ENCODE measurements around the gene SORL1.
"Not testable (repeated sequence)": the region's sequence is repeated elsewhere in the genome, so short reads cannot be mapped to it uniquely, and the experiment has no call there.

SORL1 gene, protein sequence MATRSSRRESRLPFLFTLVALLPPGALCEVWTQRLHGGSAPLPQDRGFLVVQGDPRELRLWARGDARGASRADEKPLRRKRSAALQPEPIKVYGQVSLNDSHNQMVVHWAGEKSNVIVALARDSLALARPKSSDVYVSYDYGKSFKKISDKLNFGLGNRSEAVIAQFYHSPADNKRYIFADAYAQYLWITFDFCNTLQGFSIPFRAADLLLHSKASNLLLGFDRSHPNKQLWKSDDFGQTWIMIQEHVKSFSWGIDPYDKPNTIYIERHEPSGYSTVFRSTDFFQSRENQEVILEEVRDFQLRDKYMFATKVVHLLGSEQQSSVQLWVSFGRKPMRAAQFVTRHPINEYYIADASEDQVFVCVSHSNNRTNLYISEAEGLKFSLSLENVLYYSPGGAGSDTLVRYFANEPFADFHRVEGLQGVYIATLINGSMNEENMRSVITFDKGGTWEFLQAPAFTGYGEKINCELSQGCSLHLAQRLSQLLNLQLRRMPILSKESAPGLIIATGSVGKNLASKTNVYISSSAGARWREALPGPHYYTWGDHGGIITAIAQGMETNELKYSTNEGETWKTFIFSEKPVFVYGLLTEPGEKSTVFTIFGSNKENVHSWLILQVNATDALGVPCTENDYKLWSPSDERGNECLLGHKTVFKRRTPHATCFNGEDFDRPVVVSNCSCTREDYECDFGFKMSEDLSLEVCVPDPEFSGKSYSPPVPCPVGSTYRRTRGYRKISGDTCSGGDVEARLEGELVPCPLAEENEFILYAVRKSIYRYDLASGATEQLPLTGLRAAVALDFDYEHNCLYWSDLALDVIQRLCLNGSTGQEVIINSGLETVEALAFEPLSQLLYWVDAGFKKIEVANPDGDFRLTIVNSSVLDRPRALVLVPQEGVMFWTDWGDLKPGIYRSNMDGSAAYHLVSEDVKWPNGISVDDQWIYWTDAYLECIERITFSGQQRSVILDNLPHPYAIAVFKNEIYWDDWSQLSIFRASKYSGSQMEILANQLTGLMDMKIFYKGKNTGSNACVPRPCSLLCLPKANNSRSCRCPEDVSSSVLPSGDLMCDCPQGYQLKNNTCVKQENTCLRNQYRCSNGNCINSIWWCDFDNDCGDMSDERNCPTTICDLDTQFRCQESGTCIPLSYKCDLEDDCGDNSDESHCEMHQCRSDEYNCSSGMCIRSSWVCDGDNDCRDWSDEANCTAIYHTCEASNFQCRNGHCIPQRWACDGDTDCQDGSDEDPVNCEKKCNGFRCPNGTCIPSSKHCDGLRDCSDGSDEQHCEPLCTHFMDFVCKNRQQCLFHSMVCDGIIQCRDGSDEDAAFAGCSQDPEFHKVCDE (N-terminal part only)

DNA sequence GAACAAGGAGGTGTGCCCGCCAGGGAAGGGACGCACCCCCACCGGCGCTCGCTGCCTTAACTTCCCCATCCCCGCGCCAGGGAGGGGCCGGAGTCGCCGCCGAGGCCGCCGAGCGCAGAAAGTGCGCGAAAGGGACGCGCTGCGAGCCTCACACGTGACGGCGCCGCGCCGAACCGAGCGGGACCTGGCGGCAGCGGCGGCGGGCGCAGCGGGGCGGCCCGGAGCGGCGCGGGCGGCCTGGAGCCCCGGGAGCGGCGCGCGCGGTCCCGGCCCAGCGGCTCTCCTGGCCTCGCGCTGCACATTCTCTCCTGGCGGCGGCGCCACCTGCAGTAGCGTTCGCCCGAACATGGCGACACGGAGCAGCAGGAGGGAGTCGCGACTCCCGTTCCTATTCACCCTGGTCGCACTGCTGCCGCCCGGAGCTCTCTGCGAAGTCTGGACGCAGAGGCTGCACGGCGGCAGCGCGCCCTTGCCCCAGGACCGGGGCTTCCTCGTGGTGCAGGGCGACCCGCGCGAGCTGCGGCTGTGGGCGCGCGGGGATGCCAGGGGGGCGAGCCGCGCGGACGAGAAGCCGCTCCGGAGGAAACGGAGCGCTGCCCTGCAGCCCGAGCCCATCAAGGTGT, at the start of gene SORL1:
Gene SORL1, plus strand, starts transcription at position 329 of the 623 bp plus-strand sequence. Its CDS starts 18 bp downstream, at position 347.
- DNase-seq (ENCODE audit: low read depth in 2 of 3, low spot score in 1 of 3), result peak; percentile 57 to 71 (median 58)

DNA sequence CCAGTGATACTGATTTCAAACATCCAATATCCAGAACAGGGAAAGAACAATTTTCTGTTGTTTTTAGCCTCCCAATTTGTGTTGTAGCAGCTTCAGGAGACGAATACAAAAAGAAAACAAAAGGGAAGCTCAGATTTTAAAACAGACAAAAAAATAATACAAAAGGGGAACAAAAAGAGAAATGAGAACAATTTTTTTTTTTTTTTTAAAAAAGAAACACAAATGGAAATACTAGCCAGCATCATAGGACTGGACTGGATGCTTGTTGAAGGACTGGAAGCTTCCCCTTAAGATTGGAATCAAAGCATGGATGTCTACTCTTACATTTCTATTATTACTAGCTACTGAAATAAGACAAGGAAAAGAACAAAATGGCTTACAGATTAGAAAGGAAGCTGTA, 46.5 kb upstream of the SORL1 start:
- no peak for DNase-seq (ENCODE audit: low read depth in 2 of 3, low spot score in 1 of 3)

GRCh38 chr11:121406291-121406690, 45.8 kb upstream of the SORL1 start:
- DNase-seq (ENCODE audit: low read depth in 2 of 3, low spot score in 1 of 3), result no peak

DNA sequence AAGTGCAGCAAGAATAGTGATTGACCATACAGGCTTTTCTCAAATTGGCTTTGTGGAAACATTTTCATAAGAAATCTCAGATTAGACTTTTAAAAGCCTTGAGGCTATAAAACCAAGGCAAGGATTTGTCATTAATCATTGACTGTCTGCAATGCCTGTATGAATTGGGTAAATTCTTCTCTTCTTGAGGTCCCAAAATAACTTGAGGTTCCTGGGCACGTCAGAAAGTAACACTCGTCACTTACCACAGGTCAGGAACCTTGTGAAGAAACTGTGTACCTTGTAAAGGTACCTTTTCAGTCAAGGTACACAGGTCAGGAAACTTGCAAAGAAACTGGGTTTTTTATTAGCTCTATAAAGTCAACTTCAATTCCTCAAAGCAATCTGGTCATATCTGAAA, 43.3 kb upstream of the SORL1 start:
- DNase-seq (ENCODE audit: low read depth in 2 of 3, low spot score in 1 of 3), result no peak

- not testable (repeated sequence) for DNase-seq (ENCODE audit: low read depth in 2 of 3, low spot score in 1 of 3)
Observed at GRCh38 chr11:121410041-121410440, 42.1 kb upstream of the SORL1 start.

- not testable (repeated sequence) for DNase-seq (ENCODE audit: low read depth in 2 of 3, low spot score in 1 of 3)
Observed at GRCh38 chr11:121411330-121411729, 40.8 kb upstream of the SORL1 start.

GRCh38 chr11:121412000-121412587, 40.0 kb upstream of the SORL1 start:
- DNase-seq (ENCODE audit: low read depth in 2 of 3, low spot score in 1 of 3), result no peak

GRCh38 chr11:121412711-121413415, 39.3 kb upstream of the SORL1 start:
- DNase-seq (ENCODE audit: low read depth in 2 of 3, low spot score in 1 of 3), result no peak

- DNase-seq (ENCODE audit: low read depth in 2 of 3, low spot score in 1 of 3), result no peak
Observed at GRCh38 chr11:121414141-121414913, 37.8 kb upstream of the SORL1 start.

- DNase-seq (ENCODE audit: low read depth in 2 of 3, low spot score in 1 of 3), result no peak
Observed at GRCh38 chr11:121415856-121416255, 36.3 kb upstream of the SORL1 start.

DNA sequence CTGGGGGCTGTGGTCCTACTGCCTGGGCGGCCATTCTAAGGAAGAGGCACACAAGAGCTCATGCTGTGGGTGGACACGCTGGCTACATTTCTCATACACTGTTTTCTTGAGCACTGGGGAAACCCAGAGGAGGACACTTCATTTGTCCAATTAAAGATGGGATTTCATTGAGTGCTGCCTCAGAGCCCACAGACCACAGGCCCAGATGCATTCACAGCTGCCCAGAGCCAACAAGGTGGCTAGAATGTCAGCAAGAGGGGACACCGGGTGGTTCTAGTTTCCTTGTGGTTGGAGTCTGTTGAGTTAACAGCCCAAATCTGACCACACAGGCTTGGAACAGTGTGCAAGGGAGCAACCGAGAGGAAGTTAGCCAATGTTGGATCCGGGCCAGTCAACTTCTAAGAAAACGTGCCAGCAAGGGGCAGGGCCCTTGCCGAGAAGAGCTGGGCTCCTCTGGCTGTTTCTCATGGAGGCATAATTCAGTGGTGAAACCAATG, 35.0 kb upstream of the SORL1 start:
- peak in 2 of 3 donors; percentile 33 to 41 for DNase-seq (ENCODE audit: low read depth in 2 of 3, low spot score in 1 of 3)

- DNase-seq (ENCODE audit: low read depth in 2 of 3, low spot score in 1 of 3), result no peak
Observed at GRCh38 chr11:121417607-121418006, 34.5 kb upstream of the SORL1 start.

DNA sequence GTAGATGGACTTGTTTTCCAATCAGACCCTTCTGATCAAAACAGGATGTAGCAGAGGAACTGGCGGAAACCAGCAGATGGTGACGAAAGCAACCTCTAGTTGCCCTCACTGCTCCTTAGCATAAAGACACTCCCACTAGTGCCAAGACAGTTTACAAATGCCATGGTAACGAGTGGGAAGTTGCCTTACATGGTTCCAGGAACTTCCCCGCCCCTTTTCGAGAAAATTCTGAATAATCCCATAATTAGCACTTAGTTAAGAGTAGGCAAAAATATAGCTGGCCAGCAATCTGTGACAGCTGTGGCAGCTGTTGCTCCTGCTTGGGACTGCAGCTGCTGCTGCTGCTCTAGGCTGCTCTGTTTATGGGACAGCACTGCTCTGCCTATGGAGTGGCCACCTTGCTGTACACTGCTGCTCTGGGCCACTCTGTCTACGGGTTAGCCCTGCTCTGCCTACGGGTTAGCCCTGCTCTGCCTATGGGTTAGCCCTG, 33.4 kb upstream of the SORL1 start:
- no peak for DNase-seq (ENCODE audit: low read depth in 2 of 3, low spot score in 1 of 3)

DNA sequence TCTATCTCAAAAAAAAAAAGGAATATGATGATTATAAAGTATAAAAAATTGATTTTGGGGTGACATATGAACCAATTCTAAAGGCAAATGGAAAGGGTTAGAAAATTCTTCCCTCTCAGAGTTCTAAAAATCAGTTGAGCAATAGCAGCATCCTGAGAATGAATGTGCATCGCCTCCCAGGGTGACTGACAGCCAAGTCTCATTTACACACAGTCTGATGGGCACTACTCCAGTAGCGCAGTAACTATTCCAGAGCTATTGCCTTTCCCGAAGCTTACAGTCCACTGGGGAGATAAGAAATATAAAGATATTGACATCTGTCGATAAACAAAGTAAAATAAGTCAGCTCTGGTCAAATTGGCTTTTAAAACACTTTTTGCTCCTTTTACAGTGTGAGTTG, 32.3 kb upstream of the SORL1 start:
- no peak for DNase-seq (ENCODE audit: low read depth in 2 of 3, low spot score in 1 of 3)

- no peak for DNase-seq (ENCODE audit: low read depth in 2 of 3, low spot score in 1 of 3)
Observed at GRCh38 chr11:121420398-121420797, 31.7 kb upstream of the SORL1 start.

- no peak for DNase-seq (ENCODE audit: low read depth in 2 of 3, low spot score in 1 of 3)
Observed at GRCh38 chr11:121421149-121421901, 30.8 kb upstream of the SORL1 start.

DNA sequence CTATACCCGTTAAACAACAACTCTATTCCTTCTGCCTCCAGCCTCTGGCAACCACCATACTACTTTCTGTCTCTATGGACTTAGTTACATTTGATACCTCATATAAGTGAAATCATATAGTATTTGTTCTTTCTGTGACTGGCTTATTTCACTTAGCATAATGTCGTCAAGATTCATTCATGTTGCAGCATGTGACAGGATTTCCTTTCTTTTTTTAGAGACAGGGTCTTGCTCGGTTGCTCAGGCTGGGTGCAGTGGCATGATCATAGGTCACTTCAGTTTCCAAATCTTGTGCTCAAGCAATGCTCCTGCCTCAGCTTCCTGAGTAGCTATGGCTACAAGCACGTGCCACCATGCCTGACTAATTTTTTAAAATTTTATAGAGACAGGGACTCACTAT, 29.4 kb upstream of the SORL1 start:
- DNase-seq (ENCODE audit: low read depth in 2 of 3, low spot score in 1 of 3), result no peak

DNA sequence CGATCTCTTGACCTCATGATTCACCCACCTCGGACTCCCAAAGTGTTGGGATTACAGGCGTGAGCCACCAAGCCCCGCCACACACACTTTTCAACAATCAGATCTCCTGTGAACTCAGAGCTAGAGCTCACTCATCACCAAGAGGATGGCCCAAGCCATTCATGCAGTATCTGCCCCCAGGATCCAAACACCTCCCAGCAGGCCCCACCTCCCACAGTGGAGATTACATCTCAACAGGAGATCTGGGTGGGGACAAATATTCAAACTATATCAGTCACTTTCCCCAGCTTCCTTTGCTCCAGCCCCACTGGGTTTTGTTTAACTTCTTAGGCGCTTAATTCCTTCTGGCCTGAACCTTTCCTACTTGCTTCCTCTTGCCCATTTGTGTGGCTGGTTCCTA, 26.3 kb upstream of the SORL1 start:
- no peak for DNase-seq (ENCODE audit: low read depth in 2 of 3, low spot score in 1 of 3)

Measured in stimulated activated CD4-positive, alpha-beta T cell treated with anti-CD3 and anti-CD28 coated beads, Interleukin-12 subunit alpha, Interleukin-12 subunit beta, amount 100 ng/mL, for 48 hours (primary cell).